OCI-LY3 (cell line): Measurements from ENCODE around the gene ZMIZ1.

Experiments
- H2AFZ ChIP-seq: fragments of 200-600, 300-600 bp; shearing (Covaris generic); 2 replicates; pipeline ENCODE4 v1.6.0; 2014; ENCODE audit warnings: antibody characterized with exemption, low read depth, low read length
- H3K27ac ChIP-seq: fragments of 200-600, 300-600 bp; sonication (generic); 2 replicates; pipeline ENCODE4 v1.5.1; 2014; ENCODE audit warnings: mild to moderate bottlenecking, low read length, moderate library complexity, mixed read lengths
- H3K27me3 ChIP-seq: fragments of 200-600, 300-600 bp; sonication (generic); 2 replicates; pipeline ENCODE4 v1.6.1; 2014; ENCODE audit warnings: low read depth, low read length, mixed read lengths
- H3K36me3 ChIP-seq: fragments of 200-600, 300-600 bp; sonication (generic); replicated peaks from 2 replicates; pipeline ENCODE3; 2014; ENCODE audit warnings: low read depth, low read length, mixed read lengths
- H3K4me1 ChIP-seq: fragments of 300-600, 200-600 bp; sonication (generic); 2 replicates; pipeline ENCODE4 v1.6.1; 2014; ENCODE audit warnings: low read length, mixed read lengths
- H3K4me2 ChIP-seq: fragments of 200-600, 300-600 bp; sonication (generic); 2 replicates; pipeline ENCODE4 v1.6.1; 2014; ENCODE audit warnings: low read length, mixed read lengths
- H3K4me3 ChIP-seq: fragments of 300-600, 200-600 bp; sonication (generic); 2 replicates; pipeline ENCODE4 v1.5.1; 2014; ENCODE audit warnings: antibody characterized with exemption, mild to moderate bottlenecking, low read length, moderate library complexity
- H3K79me2 ChIP-seq: fragments of 300-600, 200-600 bp; shearing (Covaris generic); 2 replicates; pipeline ENCODE4 v1.6.1; 2014; ENCODE audit warnings: mild to moderate bottlenecking, low read length, mixed read lengths
- H3K9ac ChIP-seq: fragments of 300-600, 200-600 bp; shearing (Covaris generic); 2 replicates; pipeline ENCODE4 v1.6.0; 2014; ENCODE audit warnings: mild to moderate bottlenecking, low read length, moderate library complexity
- H3K9me3 ChIP-seq: fragments of 200-600, 300-600 bp; shearing (Covaris generic); 2 replicates; pipeline ENCODE4 v1.6.1; 2014; ENCODE audit warnings: low read length, mixed read lengths; ENCODE audit not compliant: insufficient read depth
- H4K20me1 ChIP-seq: fragments of 200-600, 300-600 bp; sonication (generic); 2 replicates; pipeline ENCODE4 v1.6.1; 2016; ENCODE audit warnings: low read length, mixed read lengths; ENCODE audit not compliant: insufficient read depth
- EZH2phosphoT487 ChIP-seq: fragments of 200-600 bp; shearing (Covaris generic); IDR thresholded peaks from 2 replicates; pipeline ENCODE4 v1.6.1; 2018; ENCODE audit warnings: antibody characterized with exemption, mixed run types, low read depth
- TF ChIP-seq, protein P1 (sequence below): fragments of 200-600, 300-600 bp; sonication (generic); IDR thresholded peaks from 2 replicates; pipeline ENCODE4 v1.5.1; 2014; ENCODE audit warnings: antibody characterized with exemption, low read length, low read depth

ZMIZ1 gene

DNA sequence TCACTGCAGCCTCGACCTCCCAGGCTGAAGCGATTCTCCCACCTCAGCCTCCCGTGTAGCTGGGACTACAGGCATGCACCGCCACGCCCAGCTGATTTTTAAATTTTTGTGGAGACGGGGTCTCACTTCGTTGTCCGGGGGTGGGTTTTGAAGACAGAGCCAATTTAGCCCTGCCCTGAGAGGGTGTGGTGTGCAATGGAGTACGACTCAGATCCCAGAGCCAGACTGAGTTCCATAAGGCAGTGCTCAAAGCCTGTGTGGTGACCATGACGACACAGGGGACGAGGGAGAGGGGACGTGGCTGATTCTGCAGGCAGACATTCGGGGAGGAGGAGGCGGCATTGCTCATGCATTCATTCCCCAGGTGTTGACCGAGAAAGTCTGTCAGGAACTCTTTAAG lies 72.1 kb downstream of the ZMIZ1 start:
- no peaks in the 10 kb centered on the region for H4K20me1 ChIP-seq
- H3K27ac ChIP-seq: no peak overlapping the region
- no peaks in the 10 kb centered on the region for H3K79me2 ChIP-seq
- H3K36me3 ChIP-seq: no peaks in the 10 kb centered on the region
- H3K27me3 ChIP-seq: no peaks in the 10 kb centered on the region
- H2AFZ ChIP-seq: no peak overlapping the region
- H3K4me3 ChIP-seq: no peak overlapping the region
- H3K9ac ChIP-seq: no peak overlapping the region
- no peaks in the 10 kb centered on the region for H3K4me1 ChIP-seq
- TF ChIP-seq, protein P1, sequence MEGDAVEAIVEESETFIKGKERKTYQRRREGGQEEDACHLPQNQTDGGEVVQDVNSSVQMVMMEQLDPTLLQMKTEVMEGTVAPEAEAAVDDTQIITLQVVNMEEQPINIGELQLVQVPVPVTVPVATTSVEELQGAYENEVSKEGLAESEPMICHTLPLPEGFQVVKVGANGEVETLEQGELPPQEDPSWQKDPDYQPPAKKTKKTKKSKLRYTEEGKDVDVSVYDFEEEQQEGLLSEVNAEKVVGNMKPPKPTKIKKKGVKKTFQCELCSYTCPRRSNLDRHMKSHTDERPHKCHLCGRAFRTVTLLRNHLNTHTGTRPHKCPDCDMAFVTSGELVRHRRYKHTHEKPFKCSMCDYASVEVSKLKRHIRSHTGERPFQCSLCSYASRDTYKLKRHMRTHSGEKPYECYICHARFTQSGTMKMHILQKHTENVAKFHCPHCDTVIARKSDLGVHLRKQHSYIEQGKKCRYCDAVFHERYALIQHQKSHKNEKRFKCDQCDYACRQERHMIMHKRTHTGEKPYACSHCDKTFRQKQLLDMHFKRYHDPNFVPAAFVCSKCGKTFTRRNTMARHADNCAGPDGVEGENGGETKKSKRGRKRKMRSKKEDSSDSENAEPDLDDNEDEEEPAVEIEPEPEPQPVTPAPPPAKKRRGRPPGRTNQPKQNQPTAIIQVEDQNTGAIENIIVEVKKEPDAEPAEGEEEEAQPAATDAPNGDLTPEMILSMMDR: no peak
- TF ChIP-seq EZH2phosphoT487: no peak
- H3K9me3 ChIP-seq: no peaks in the 10 kb centered on the region
- no peak overlapping the region for H3K4me2 ChIP-seq

DNA sequence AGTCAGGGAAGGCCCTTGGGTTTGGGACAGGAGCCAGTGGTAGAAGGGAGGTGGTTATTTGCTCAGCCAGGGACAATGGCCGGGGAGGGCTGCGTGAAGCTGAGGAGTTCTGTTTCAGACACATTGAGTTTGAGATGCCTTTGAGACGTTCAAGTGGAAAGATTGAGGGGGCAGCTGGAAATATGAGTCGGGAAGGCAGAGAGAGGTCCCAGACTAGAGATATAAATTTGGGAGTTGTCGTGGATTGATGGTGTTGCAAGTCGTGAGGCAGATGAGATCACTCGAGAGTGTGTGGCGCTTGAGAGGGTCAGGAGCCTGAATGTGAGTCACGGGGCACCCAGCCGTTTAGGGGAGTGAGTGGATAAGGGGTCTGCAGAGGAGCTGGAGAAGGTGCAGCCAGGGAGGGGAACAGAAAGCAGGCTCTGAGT lies 73.3 kb downstream of the ZMIZ1 start:
- TF ChIP-seq EZH2phosphoT487: no peak
- TF ChIP-seq, protein P1: no peak
- H3K27ac ChIP-seq: no peak overlapping the region
- H3K4me3 ChIP-seq: no peak overlapping the region
- H3K9me3 ChIP-seq: no peaks in the 10 kb centered on the region
- no peak overlapping the region for H3K4me2 ChIP-seq
- H3K36me3 ChIP-seq: no peaks in the 10 kb centered on the region
- no peaks in the 10 kb centered on the region for H4K20me1 ChIP-seq
- H3K79me2 ChIP-seq: no peaks in the 10 kb centered on the region
- H3K4me1 ChIP-seq: no peaks in the 10 kb centered on the region
- no peaks in the 10 kb centered on the region for H3K27me3 ChIP-seq
- H2AFZ ChIP-seq: no peak overlapping the region
- H3K9ac ChIP-seq: no peak overlapping the region

DNA sequence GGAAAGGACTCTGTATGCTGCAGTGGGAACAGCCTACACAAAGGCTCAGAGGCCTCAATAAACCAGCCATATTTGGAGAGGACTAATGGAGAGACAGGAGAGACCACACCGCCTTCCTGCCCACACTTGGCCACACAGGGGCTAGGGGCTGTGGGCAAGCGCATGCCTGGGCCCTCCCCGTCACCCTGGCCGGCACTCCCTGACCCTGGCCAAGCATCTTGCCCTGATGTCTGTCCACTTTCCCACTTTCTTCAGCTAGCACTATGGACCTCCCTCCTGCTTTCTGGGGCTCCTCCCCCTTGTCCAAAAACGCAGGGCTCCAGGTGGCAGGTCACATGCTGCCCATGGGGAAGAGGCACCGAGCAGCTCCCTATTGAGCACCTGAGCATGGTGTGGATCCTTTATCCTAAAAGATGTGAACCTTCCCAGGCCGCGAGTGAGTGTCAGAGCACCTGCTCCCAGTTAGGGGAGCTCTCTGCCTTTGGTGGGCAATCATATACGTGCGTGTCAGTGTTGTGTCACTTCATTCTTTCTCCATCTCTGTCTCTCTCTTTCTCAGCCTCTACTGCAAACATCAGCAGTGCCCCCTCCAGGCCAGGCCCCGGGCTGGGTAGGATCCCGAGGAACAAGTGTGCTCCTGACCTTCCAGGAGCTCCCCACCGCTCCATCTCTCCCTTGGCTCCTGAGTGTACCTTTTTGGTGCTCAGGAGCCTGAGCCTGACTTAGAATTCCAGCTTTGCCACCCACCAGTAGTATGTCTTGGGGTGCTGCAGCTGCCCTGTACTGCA lies 74.0 kb downstream of the ZMIZ1 start:
- Histone ChIP-seq H3K4me1 (no peaks in the 10 kb centered on the region), H3K4me2 (no peak overlapping the region), H3K27ac (no peak overlapping the region), H3K36me3 (no peaks in the 10 kb centered on the region), H3K4me3 (no peak overlapping the region), H4K20me1 (no peaks in the 10 kb centered on the region), H3K27me3 (no peaks in the 10 kb centered on the region), H2AFZ (no peak overlapping the region), H3K9ac (no peak overlapping the region), H3K79me2 (no peaks in the 10 kb centered on the region), H3K9me3 (no peaks in the 10 kb centered on the region)
- TF ChIP-seq, protein P1: peak; percentile 25; the same call in 1 of the 2 replicates
- no peak for TF ChIP-seq EZH2phosphoT487

DNA sequence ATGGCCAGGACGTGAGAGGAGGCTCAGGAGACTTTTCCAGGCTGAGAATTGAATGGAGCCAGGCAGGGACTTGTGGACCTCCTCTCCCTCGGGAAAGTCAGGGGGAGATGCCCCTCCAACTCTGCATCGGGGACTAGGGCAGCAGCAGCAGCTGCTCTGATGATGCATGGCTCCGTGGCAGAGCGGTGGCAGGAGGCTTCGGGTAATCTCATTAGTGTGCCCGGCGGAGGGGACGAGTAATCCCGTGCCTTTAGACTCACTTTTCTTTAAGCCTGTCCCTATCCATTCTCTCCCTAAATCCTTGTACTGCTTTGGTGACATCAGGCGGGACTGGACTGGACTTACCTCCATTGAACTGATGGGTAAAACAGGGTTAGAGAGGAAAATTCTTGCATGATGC lies 75.1 kb downstream of the ZMIZ1 start:
- no peaks in the 10 kb centered on the region for H3K36me3 ChIP-seq
- H3K4me1 ChIP-seq: no peaks in the 10 kb centered on the region
- H3K27ac ChIP-seq: no peak overlapping the region
- no peaks in the 10 kb centered on the region for H3K9me3 ChIP-seq
- no peak overlapping the region for H3K4me2 ChIP-seq
- no peak overlapping the region for H3K9ac ChIP-seq
- H4K20me1 ChIP-seq: no peaks in the 10 kb centered on the region
- H3K27me3 ChIP-seq: no peaks in the 10 kb centered on the region
- no peaks in the 10 kb centered on the region for H3K79me2 ChIP-seq
- no peak overlapping the region for H3K4me3 ChIP-seq
- H2AFZ ChIP-seq: no peak overlapping the region
- TF ChIP-seq, protein P1: no peak
- TF ChIP-seq EZH2phosphoT487: no peak
